ENCODE data around the gene SMIM33. TPM values are rescaled to one million over a fixed set of nuclear protein-coding genes. Genes with fewer than 3 reads are reported as not detected.
"Not testable (repeated sequence)": the region's sequence is repeated elsewhere in the genome, so short reads cannot be mapped to it uniquely, and the experiment has no call there.

The SMIM33 gene
- total RNA-seq, 2 experiments from 2014 or later, result 0.08 TPM; not detected in 1

DNA sequence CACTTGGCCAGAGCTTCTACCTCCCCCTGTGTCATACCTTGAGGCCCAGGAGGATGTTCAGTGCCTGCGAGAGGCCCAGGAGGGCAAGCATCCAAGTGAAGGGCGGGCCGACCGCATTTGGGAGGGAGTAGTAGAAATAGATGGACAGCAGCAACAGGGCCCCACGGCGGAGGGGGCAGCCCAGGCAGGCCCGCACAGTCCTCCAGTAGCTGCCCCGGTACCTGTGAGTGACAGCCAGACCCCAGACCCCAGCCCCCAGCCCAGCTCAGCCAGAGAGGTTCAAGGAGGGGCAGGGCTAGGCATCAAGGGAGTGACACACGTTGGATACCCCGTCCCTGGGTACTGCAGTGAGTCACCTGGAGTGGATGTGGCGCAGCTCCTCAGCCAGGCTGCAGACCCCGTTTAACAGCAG lies 10.3 kb downstream of the SMIM33 start:
- Mint-ChIP-seq H3K27me3 (no peaks in the 10 kb centered on the region), H3K36me3 (ENCODE audit: low read depth) (peaks cover 57% of the 10 kb centered on the region), H3K4me3 (peak overlapping the region; percentile 91), H3K4me1 (ENCODE audit: low read depth) (peaks cover 40% of the 10 kb centered on the region), H3K9me3 (no peaks in the 10 kb centered on the region), H3K27ac (peak overlapping the region; percentile 92)
- peak overlapping the region; percentile 82 for H3K27ac ChIP-seq (ENCODE audit: low read depth in 1 of 2, low read length in 2 of 2)
- no peaks in the 10 kb centered on the region for H3K27me3 ChIP-seq (ENCODE audit: control insufficient read depth in 1 of 2, insufficient read depth in 2 of 2, low read length in 2 of 2)
- intact Hi-C loops (cut with DNase I, micrococcal nuclease), result loop anchor here in 1 of 2 experiments (5.0 kb wide), 1 partner anchor 39 kb away; no protein-coding TSS in a partner anchor
- DNase-seq (peak in 12 of 14 experiments; percentile 35 to 76 (median 48)), ATAC-seq (ENCODE audit: poor library complexity) (peak; percentile 53)
- no peaks in the 10 kb centered on the region for H3K9me3 ChIP-seq (ENCODE audit: control insufficient read depth in 1 of 2, insufficient read depth in 1 of 2, low read length in 2 of 2)
- ChIA-PET CTCF (interaction anchor here (1.0 to 4.0 kb wide), 4 partner anchors 32 to 59 kb away, joined by 3 to 20 read pairs (median 10); no protein-coding TSS in a partner anchor), POLR2A (interaction anchor here (0.8 to 4.8 kb wide), 15 partner anchors 8 to 188 kb away, joined by 3 to 74 read pairs (median 19); partner anchors contain the start of genes DNAJC18, SMIM33 and SPATA24)
- peaks cover 67% of the 10 kb centered on the region for H3K4me1 ChIP-seq (ENCODE audit: insufficient read depth, low read length)
- no peak for TF ChIP-seq CTCF (IDR thresholded peaks at IDR 0.05)
- H3K4me3 ChIP-seq (ENCODE audit: low read length), result peak overlapping the region; percentile 81
- peaks cover 44% of the 10 kb centered on the region for H3K36me3 ChIP-seq (ENCODE audit: insufficient read depth, low read length)

GRCh38 chr5:139481580-139482049 lies 10.8 kb downstream of the SMIM33 start:
- Mint-ChIP-seq H3K9me3 (no peaks in the 10 kb centered on the region), H3K27me3 (no peaks in the 10 kb centered on the region), H3K4me3 (peak overlapping the region; percentile 91), H3K4me1 (ENCODE audit: low read depth) (peaks cover 37% of the 10 kb centered on the region), H3K36me3 (ENCODE audit: low read depth) (peaks cover 54% of the 10 kb centered on the region), H3K27ac (peak overlapping the region; percentile 92)
- peaks cover 63% of the 10 kb centered on the region for H3K4me1 ChIP-seq (ENCODE audit: insufficient read depth, low read length)
- no peak for TF ChIP-seq CTCF (IDR thresholded peaks at IDR 0.05)
- H3K36me3 ChIP-seq (ENCODE audit: insufficient read depth, low read length), result peaks cover 41% of the 10 kb centered on the region
- ChIA-PET CTCF (interaction anchor here (1.0 to 4.0 kb wide), 6 partner anchors 31 to 284 kb away, joined by 3 to 20 read pairs (median 4); partner anchors contain the start of gene DNAJC18), POLR2A (interaction anchor here (0.8 to 4.8 kb wide), 23 partner anchors 8 to 188 kb away, joined by 3 to 74 read pairs (median 9); partner anchors contain the start of genes DNAJC18, SMIM33, SPATA24 and UBE2D2)
- H3K27me3 ChIP-seq (ENCODE audit: control insufficient read depth in 1 of 2, insufficient read depth in 2 of 2, low read length in 2 of 2), result no peaks in the 10 kb centered on the region
- ATAC-seq (ENCODE audit: poor library complexity) (peak; percentile 30), DNase-seq (peak in 7 of 14 experiments; percentile 22 to 50 (median 40))
- peak overlapping the region; percentile 81 for H3K4me3 ChIP-seq (ENCODE audit: low read length)
- intact Hi-C loops (cut with DNase I, micrococcal nuclease), result loop anchor here (1.0 to 5.0 kb wide), 4 partner anchors 23 to 42 kb away; partner anchors contain the start of gene DNAJC18 (in 1 of the 2)
- no peaks in the 10 kb centered on the region for H3K9me3 ChIP-seq (ENCODE audit: control insufficient read depth in 1 of 2, insufficient read depth in 1 of 2, low read length in 2 of 2)
- peak overlapping the region; percentile 82 for H3K27ac ChIP-seq (ENCODE audit: low read depth in 1 of 2, low read length in 2 of 2)

- H3K36me3 Mint-ChIP-seq (ENCODE audit: low read depth), result peaks cover 48% of the 10 kb centered on the region
- peaks cover 37% of the 10 kb centered on the region for H3K4me1 Mint-ChIP-seq (ENCODE audit: low read depth)
- peak; percentile 40 to 88 (median 60) for DNase-seq
- intact Hi-C loops (cut with DNase I, micrococcal nuclease), result loop anchor here (1.0 to 5.0 kb wide), 4 partner anchors 24 to 43 kb away; partner anchors contain the start of gene DNAJC18 (in 1 of the 2)
- H3K27me3 Mint-ChIP-seq, result no peaks in the 10 kb centered on the region
- peak within 1 kb of the TSS; percentile 91 for H3K4me3 Mint-ChIP-seq
- peak within 1 kb of the TSS; percentile 81 for H3K4me3 ChIP-seq (ENCODE audit: low read length)
- peak within 1 kb of the TSS; percentile 92 for H3K27ac Mint-ChIP-seq
- H3K36me3 ChIP-seq (ENCODE audit: insufficient read depth, low read length), result peaks cover 35% of the 10 kb centered on the region
- no peak for TF ChIP-seq CTCF (IDR thresholded peaks at IDR 0.05)
- ChIA-PET POLR2A (interaction anchor here (0.6 to 4.8 kb wide), 28 partner anchors 9 to 189 kb away, joined by 3 to 74 read pairs (median 6); partner anchors contain the start of genes DNAJC18, MATR3, SMIM33 and SPATA24), CTCF (interaction anchor here (0.8 to 4.0 kb wide), 6 partner anchors 31 to 658 kb away, joined by 3 to 20 read pairs (median 4); partner anchors contain the start of gene DNAJC18)
- H3K27ac ChIP-seq (ENCODE audit: low read depth in 1 of 2, low read length in 2 of 2), result peak within 1 kb of the TSS; percentile 82
- H3K9me3 Mint-ChIP-seq, result no peaks in the 10 kb centered on the region
- peaks cover 57% of the 10 kb centered on the region for H3K4me1 ChIP-seq (ENCODE audit: insufficient read depth, low read length)
- no peaks in the 10 kb centered on the region for H3K9me3 ChIP-seq (ENCODE audit: control insufficient read depth in 1 of 2, insufficient read depth in 1 of 2, low read length in 2 of 2)
- ATAC-seq (ENCODE audit: poor library complexity), result peak; percentile 71
- no peaks in the 10 kb centered on the region for H3K27me3 ChIP-seq (ENCODE audit: control insufficient read depth in 1 of 2, insufficient read depth in 2 of 2, low read length in 2 of 2)
Observed at GRCh38 chr5:139482050-139482889, 11.5 kb downstream of the SMIM33 start, which contains the start of gene STING1. TSS of gene STING1 (minus strand) at chr5:139482758. CDS start at chr5:139481704, 1,054 bp downstream.

DNA sequence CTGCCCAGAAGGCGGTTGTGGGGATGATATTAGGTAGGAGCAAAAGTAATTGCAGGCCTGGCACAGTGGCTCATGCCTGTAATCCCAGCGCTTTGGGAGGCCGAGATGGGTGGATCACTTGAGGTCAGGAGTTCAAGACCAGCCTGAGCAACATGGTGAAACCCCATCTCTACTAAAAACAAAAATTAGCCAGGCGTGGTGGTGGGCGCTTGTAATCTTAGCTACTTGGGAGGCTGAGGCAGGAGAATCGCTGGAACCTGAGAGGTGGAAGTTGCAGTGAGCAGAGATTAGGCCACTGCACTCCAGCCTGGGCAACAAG lies 12.0 kb downstream of the SMIM33 start:
- H3K4me3 ChIP-seq (ENCODE audit: low read length), result peak overlapping the region; percentile 81

More for the DNA sequence above, 12.0 kb downstream of the SMIM33 start:
- DNase-seq; ATAC-seq (ENCODE audit: poor library complexity); H3K27me3 Mint-ChIP-seq; H3K9me3 ChIP-seq (ENCODE audit: control insufficient read depth in 1 of 2, insufficient read depth in 1 of 2, low read length in 2 of 2); H3K9me3 Mint-ChIP-seq; H3K27me3 ChIP-seq (ENCODE audit: control insufficient read depth in 1 of 2, insufficient read depth in 2 of 2, low read length in 2 of 2): not testable (repeated sequence)
- H3K4me1 Mint-ChIP-seq (ENCODE audit: low read depth), result peaks cover 34% of the 10 kb centered on the region
- peak overlapping the region; percentile 92 for H3K27ac Mint-ChIP-seq
- CTCF ChIA-PET, result interaction anchor here (0.7 to 4.0 kb wide), 5 partner anchors 22 to 283 kb away, joined by 3 to 20 read pairs (median 3); no protein-coding TSS in a partner anchor
- peaks cover 54% of the 10 kb centered on the region for H3K4me1 ChIP-seq (ENCODE audit: insufficient read depth, low read length)
- H3K27ac ChIP-seq (ENCODE audit: low read depth in 1 of 2, low read length in 2 of 2), result peak overlapping the region; percentile 82
- peaks cover 30% of the 10 kb centered on the region for H3K36me3 ChIP-seq (ENCODE audit: insufficient read depth, low read length)
- peaks cover 42% of the 10 kb centered on the region for H3K36me3 Mint-ChIP-seq (ENCODE audit: low read depth)
- H3K4me3 Mint-ChIP-seq, result peak overlapping the region; percentile 91
- POLR2A ChIA-PET, result interaction anchor here (0.7 to 4.8 kb wide), 22 partner anchors 10 to 189 kb away, joined by 3 to 74 read pairs (median 10); partner anchors contain the start of genes DNAJC18, MATR3, SMIM33 and SPATA24
- intact Hi-C loops (cut with DNase I, micrococcal nuclease), result loop anchor here (1.0 to 5.0 kb wide), 4 partner anchors 25 to 44 kb away; partner anchors contain the start of gene DNAJC18 (in 1 of the 2)
